Stimulated activated CD4-positive, alpha-beta T cell treated with anti-CD3 and anti-CD28 coated beads, TNF-alpha, amount 100 ng/mL, for 4 hours (primary cell): ENCODE measurements around the gene LRRC17.

Experiments used
- DNase-seq, 3 experiments: peaks; one replicate each; pipeline ENCODE4 v3.0.0-alpha.2; 2020; ENCODE audit warnings: low read depth in 3 of 3

Gene LRRC17

GRCh38 chr7:102985176-102985783 lies 72.5 kb downstream of the LRRC17 start:
- DNase-seq, result no peak

DNA sequence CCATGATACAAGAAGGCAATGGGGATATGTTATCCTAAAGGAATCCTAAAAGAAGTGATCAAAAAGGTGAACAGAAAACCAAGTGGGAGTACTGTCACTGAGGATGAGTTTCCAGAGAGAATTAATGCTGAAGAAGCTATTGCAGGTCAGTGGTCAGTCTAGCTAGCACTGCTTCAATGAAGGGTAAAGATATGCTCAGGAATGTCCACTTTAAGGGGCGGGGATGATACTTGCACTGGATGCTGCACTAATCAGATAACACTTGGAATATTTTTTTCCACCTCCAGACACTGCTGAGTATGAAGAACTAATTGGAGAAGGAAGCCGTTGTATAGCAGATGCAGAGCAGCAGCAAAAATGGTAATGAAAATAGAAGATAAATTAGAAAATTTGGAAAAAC lies 75.3 kb downstream of the LRRC17 start:
- DNase-seq, result no peak

GRCh38 chr7:102988631-102989560 lies 76.1 kb downstream of the LRRC17 start:
- DNase-seq, result no peak

DNA sequence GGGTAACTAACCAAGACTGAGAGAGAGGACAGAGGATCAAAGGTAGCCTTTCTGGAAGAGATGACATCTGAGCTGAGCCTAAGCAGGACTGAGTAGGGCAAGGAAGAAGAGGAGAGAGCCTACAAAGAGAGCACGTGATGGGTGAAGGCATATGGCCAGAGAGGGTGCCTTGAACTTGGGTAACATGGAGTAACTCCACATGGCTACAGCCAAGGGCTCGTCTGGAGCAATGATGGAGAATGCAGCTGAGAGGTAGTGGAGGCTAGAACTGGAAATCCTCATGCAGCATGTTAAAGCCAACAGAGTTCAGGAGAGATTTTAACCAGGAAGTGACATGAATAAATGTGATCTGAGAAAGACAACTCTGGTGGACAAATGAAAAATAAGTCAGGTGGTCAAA lies 77.8 kb downstream of the LRRC17 start:
- no peak for DNase-seq

- DNase-seq, result no peak
Measured at GRCh38 chr7:102991077-102991539, 78.3 kb downstream of the LRRC17 start.

DNA sequence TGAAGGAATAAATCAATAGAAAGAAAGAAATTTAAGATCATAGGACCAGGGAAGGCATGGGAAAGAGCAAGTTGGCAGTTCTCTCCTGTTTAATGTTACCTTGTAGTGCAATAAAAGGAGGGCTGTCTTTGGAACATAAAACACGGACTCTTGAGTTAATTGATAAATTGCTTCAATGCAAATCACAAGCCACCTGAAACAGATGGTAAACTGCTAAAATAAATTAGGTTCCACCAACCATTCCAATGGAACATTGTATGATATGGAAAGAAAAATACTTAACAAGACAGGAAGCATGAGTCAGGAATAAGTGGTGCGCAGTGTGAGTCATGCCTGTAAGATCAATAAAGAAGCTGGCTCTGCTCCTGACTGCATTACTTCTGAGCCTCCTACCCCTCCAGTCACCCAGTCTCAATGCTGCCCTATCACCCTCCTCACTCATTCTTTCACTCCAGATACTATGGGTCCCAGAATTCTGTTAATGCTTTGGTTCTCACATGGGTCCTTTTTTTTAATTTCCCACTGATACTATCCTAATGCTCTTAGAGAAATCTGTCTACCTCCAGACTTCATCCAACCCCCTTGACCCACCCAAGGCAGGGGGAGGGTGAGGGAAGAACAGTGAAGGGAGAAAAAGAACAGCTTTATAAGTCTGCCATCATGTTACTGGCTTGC lies 78.9 kb downstream of the LRRC17 start:
- DNase-seq, result no peak

DNA sequence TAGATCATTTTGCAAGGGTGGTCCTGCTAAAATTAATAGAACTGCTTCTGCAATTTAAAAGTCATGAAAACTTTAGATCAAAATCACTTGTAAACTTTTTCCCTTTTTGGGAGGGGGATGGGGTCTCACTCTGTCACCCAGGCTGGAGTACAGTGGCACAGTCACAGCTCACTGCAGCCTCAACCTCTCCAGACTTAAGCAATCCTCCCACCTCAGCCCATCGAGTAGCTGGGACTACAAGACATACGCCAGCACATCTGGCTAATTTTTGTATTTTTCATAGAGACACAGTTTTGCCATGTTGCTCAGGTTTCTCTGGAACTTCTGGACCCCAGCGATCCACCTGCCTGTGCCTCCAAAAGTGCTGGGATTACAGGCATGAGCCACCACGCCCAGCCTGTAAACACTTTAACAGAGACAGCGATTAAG lies 79.7 kb downstream of the LRRC17 start:
- DNase-seq, result no peak

DNA sequence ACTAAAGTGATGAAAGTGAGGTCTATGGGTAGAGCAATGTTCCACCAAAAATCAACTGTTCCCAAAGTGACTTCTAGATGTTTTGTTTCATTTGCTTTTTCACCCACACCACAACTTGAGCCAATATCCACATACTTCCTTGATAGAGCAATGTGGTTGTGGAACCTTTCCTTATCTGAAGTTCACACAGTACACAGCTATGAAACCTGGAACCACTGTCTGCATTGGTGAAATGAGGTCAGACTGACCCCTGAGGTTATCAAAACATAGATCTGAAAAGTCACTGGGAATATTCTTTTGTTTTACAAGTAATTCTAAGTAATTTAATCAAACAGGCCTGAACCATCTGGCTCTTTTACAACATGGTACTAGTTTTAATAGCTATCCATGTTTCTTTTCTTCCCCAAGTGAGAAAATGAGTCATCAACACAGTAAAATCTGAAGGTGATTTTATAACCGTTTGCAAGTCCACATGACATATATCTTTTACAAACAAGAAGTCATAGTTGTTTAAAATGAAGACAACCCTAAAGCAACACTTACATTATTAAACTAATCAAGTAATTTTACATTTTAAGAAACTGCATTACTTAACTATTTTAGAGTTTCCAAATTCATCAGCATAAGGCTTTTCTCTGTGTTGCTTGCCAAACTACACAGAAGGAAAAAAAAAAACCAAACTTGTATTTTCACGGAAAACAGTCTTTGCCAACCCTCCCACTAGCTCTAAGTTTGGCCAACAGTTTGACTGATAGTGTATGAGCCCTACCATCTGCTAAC lies 80.3 kb downstream of the LRRC17 start:
- DNase-seq, result no peak

DNA sequence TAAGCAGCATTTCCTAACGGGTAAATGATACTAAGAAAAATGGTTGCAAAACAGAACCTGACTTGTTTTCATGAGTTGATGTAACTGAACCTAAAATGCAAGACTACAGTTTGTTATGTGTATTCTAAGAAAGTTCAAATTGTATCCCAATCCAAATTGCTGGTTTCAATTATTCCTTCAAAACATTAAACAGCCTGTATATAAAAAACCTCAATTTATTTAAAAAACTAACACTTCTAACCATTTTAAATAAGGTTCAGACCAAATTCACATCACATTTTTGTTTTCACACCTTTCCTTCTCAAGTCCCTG lies 80.9 kb downstream of the LRRC17 start:
- DNase-seq, result no peak

DNA sequence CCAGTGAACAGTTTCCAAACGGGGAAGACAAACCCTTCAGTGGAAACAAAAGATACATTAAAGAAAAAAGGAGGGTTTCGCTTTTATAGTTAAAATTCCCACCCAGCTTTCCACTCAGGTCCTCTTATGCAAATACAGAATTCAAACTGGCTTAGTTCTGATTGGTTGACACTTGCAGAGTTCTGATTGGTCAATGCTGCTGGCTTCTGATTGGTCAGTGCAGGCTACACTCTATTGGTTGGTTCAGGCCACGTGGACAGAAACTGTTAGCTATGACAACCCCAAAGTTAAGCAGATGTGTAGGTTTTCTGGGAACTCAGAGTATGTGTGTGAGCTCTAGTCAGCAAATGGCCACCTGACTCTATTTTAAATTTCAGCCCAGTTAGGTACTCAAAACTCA lies 81.8 kb downstream of the LRRC17 start:
- no peak for DNase-seq
